Ishikawa (cell line): ENCODE data around the gene BRD7.

Source experiments
- CEBPB ChIP-seq: IDR thresholded peaks from 2 replicates; pipeline ENCODE4 v1.6.1; 2012
- CREB1 ChIP-seq: IDR thresholded peaks from 2 replicates; pipeline ENCODE4 v1.6.1; 2012; ENCODE audit warnings: low read depth
- EGR1 ChIP-seq: IDR thresholded peaks from 2 replicates; pipeline ENCODE4 v1.6.1; 2012
- EP300 ChIP-seq: IDR thresholded peaks from 2 replicates; pipeline ENCODE4 v1.6.1; 2012; ENCODE audit warnings: borderline replicate concordance
- FOXM1 ChIP-seq: IDR thresholded peaks from 2 replicates; pipeline ENCODE4 v1.6.1; 2012; ENCODE audit warnings: low read depth, borderline replicate concordance
- NFIC ChIP-seq: IDR thresholded peaks from 2 replicates; pipeline ENCODE4 v1.6.1; 2012
- RAD21 ChIP-seq: IDR thresholded peaks from 2 replicates; pipeline ENCODE4 v1.6.1; 2012; ENCODE audit warnings: low read depth
- TAF1 ChIP-seq: IDR thresholded peaks from 2 replicates; pipeline ENCODE4 v1.6.1; 2012; ENCODE audit warnings: low read depth, mild to moderate bottlenecking
- TCF12 ChIP-seq: IDR thresholded peaks from 2 replicates; pipeline ENCODE4 v1.6.1; 2012; ENCODE audit warnings: low read depth
- TEAD4 ChIP-seq: IDR thresholded peaks from 2 replicates; pipeline ENCODE4 v1.6.1; 2012
- USF1 ChIP-seq: IDR thresholded peaks from 2 replicates; pipeline ENCODE4 v1.6.1; 2012
- YY1 ChIP-seq: IDR thresholded peaks from 2 replicates; pipeline ENCODE4 v1.6.1; 2012; ENCODE audit warnings: low read depth
- ZBTB7A ChIP-seq: IDR thresholded peaks from 2 replicates; pipeline ENCODE4 v1.6.1; 2012; ENCODE audit warnings: low read depth
- TF ChIP-seq, protein P1 (sequence below): IDR thresholded peaks from 2 replicates; pipeline ENCODE4 v1.6.1; 2012
- TF ChIP-seq, protein P2 (sequence below): IDR thresholded peaks from 2 replicates; pipeline ENCODE4 v1.6.1; 2012; ENCODE audit warnings: low read depth, mild to moderate bottlenecking

The BRD7 gene

GRCh38 chr16:50297301-50298074, 71.3 kb downstream of the BRD7 start:
- peak; percentile 49; the same call in 1 of the 2 replicates for TF ChIP-seq NFIC
- TF ChIP-seq ZBTB7A = no peak
- TF ChIP-seq EP300 = no peak
- no peak for TF ChIP-seq EGR1
- TF ChIP-seq, protein P1, sequence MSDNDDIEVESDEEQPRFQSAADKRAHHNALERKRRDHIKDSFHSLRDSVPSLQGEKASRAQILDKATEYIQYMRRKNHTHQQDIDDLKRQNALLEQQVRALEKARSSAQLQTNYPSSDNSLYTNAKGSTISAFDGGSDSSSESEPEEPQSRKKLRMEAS = no peak

DNA sequence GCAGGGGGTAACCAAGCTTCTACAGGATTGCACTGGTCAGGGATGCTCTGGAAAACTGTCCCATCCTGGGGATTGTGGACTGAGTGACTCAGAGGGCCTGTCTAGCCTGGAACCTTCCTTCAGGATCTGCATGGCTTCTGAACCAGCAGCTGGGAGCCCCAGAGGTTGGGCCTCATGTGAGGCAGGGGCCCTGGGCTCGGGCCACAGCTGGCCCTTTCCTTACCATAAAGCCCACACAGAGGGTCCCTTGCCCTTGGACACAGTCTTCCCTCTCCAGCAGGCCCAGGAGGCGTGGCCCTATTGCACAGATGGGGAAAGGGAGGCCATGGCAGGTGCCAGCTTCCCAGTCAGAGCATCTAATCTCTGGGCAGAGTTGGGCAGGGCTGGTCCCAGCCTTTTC, 72.0 kb downstream of the BRD7 start:
- TF ChIP-seq USF1 (no peak), YY1 (no peak), FOXM1 (no peak), TCF12 (no peak), EP300 (no peak), ZBTB7A (no peak), TEAD4 (no peak), TAF1 (no peak), EGR1 (no peak), CREB1 (no peak), RAD21 (no peak)
- TF ChIP-seq, protein P2, sequence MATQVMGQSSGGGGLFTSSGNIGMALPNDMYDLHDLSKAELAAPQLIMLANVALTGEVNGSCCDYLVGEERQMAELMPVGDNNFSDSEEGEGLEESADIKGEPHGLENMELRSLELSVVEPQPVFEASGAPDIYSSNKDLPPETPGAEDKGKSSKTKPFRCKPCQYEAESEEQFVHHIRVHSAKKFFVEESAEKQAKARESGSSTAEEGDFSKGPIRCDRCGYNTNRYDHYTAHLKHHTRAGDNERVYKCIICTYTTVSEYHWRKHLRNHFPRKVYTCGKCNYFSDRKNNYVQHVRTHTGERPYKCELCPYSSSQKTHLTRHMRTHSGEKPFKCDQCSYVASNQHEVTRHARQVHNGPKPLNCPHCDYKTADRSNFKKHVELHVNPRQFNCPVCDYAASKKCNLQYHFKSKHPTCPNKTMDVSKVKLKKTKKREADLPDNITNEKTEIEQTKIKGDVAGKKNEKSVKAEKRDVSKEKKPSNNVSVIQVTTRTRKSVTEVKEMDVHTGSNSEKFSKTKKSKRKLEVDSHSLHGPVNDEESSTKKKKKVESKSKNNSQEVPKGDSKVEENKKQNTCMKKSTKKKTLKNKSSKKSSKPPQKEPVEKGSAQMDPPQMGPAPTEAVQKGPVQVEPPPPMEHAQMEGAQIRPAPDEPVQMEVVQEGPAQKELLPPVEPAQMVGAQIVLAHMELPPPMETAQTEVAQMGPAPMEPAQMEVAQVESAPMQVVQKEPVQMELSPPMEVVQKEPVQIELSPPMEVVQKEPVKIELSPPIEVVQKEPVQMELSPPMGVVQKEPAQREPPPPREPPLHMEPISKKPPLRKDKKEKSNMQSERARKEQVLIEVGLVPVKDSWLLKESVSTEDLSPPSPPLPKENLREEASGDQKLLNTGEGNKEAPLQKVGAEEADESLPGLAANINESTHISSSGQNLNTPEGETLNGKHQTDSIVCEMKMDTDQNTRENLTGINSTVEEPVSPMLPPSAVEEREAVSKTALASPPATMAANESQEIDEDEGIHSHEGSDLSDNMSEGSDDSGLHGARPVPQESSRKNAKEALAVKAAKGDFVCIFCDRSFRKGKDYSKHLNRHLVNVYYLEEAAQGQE = no peak
- TF ChIP-seq, protein P1 = no peak

GRCh38 chr16:50295541-50296132, 73.2 kb downstream of the BRD7 start:
- TF ChIP-seq NFIC = no peak

GRCh38 chr16:50294955-50295354, 73.8 kb downstream of the BRD7 start:
- TF ChIP-seq USF1 (no peak), RAD21 (no peak), TCF12 (no peak), ZBTB7A (no peak), EP300 (no peak), CEBPB (no peak), TAF1 (no peak), EGR1 (no peak), FOXM1 (no peak), TEAD4 (no peak), YY1 (no peak), NFIC (no peak), CREB1 (no peak)
- TF ChIP-seq, protein P2 = no peak
- TF ChIP-seq, protein P1 = no peak

DNA sequence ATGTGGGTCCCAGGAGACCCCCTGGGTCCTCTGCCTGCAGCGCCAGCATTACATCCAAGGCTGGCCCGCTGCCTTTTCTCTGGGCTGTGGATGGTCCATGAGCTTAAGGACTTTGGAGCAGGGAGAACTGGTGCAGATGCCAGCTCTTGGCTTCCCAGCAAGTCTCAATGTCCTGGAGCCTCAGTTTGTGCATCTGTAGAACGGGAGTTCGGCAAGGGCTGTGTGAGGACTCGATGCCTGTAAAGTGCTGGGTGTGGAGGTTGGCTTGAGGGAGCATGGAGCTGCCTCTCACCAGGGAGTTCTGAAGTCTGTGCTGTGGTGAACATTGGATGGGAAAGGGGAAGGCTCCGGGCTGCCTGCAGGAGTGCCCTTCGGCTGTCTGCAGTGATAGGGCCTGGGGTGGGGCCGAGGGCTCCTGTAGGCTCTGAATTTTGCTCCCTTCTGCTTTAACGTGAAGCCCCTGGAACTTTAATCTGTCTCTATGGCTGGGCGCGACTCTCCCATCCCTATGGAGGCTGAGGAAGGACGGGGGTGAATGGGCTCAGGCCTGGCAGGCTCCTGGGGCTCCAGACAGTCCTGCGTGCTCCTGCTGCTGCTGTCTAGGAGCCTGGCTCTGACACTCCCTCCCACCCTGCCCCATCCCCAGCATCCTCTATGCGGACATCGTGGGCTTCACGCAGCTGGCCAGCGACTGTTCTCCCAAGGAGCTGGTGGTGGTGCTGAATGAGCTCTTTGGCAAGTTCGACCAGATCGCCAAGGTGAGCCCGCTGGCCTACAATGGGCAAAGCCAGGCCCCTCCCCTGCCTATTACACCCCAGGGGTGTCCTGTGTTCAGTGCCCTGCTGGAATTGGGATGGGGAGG, 74.6 kb downstream of the BRD7 start:
- no peak for TF ChIP-seq USF1
- TF ChIP-seq, protein P2 = no peak
- TF ChIP-seq TCF12 = no peak
- no peak for TF ChIP-seq ZBTB7A
- TF ChIP-seq EGR1 = no peak
- no peak for TF ChIP-seq TEAD4
- no peak for TF ChIP-seq CREB1
- TF ChIP-seq FOXM1 = no peak
- TF ChIP-seq YY1 = no peak
- no peak for TF ChIP-seq NFIC
- TF ChIP-seq EP300 = no peak
- TF ChIP-seq TAF1 = no peak
